Activated CD4-positive, alpha-beta T cell treated with anti-CD3 and anti-CD28 coated beads, Interleukin-2, amount 10 ng/mL, durations not matched to agents 7 days and 5 days (primary cell): ENCODE data around the gene FAM50B. TPM values are rescaled to one million over a fixed set of nuclear protein-coding genes. Genes with fewer than 3 reads are reported as not detected.

ENCODE experiments used
- CTCF ChIA-PET: fragments of 350-600 bp; sonication (Branson Sonifier 250); formaldehyde crosslinking; loops from one replicate; lab custom pipeline; 2021; ENCODE audit warnings: antibody characterized with exemption; lab: Charles Lee
- POLR2A ChIA-PET: fragments of 350-600 bp; sonication (Branson Sonifier 250); formaldehyde crosslinking; loops from one replicate; lab custom pipeline; 2021; ENCODE audit warnings: antibody characterized with exemption; lab: Charles Lee
- DNase-seq: peaks from one replicate; pipeline ENCODE4 v3.0.0-alpha.2; 2020
- H3K27ac Mint-ChIP-seq: one replicate; pipeline ENCODE4 v1.8.0; 2021; ENCODE audit warnings: mild to moderate bottlenecking, moderate library complexity, mixed read lengths
- H3K27me3 Mint-ChIP-seq: one replicate; pipeline ENCODE4 v1.8.0; 2021; ENCODE audit warnings: mixed read lengths
- H3K36me3 Mint-ChIP-seq: one replicate; pipeline ENCODE4 v1.8.0; 2021; ENCODE audit warnings: low read depth, mixed read lengths
- H3K4me1 Mint-ChIP-seq: one replicate; pipeline ENCODE4 v1.8.0; 2021; ENCODE audit warnings: mixed read lengths
- H3K4me3 Mint-ChIP-seq: one replicate; pipeline ENCODE4 v1.8.0; 2021; ENCODE audit warnings: mild to moderate bottlenecking, moderate library complexity, mixed read lengths
- H3K9me3 Mint-ChIP-seq: one replicate; pipeline ENCODE4 v1.8.0; 2021; ENCODE audit warnings: mixed read lengths
- total RNA-seq, 2 experiments: library from RNA; stranded (reverse); gene quantifications; one replicate each; pipeline ENCODE4 v1.2.3, GENCODE V29; 2021

The FAM50B gene
- total RNA-seq, 2 experiments from 2014 or later: 12.0 to 12.7 TPM

- Mint-ChIP-seq H3K27me3 (no peaks in the 10 kb centered on the region), H3K27ac (no peak overlapping the region), H3K4me1 (no peaks in the 10 kb centered on the region), H3K36me3 (no peaks in the 10 kb centered on the region), H3K9me3 (no peaks in the 10 kb centered on the region), H3K4me3 (no peak overlapping the region)
- CTCF ChIA-PET: interaction anchor here (1.7 kb wide), 1 partner anchor 7 kb away, joined by 9 read pairs; the partner anchor contains the start of gene FAM50B
- no peak for DNase-seq
- POLR2A ChIA-PET: no interaction called here
These were observed 7.2 kb upstream of the FAM50B start for GRCh38 chr6:3841711-3842565.

- CTCF ChIA-PET: no interaction called here
- DNase-seq: no peak
- POLR2A ChIA-PET: no interaction called here
- H3K9me3 Mint-ChIP-seq: peaks cover 3% of the 10 kb centered on the region
- H3K27ac Mint-ChIP-seq: no peak overlapping the region
- H3K4me1 Mint-ChIP-seq: peaks cover 15% of the 10 kb centered on the region
- H3K27me3 Mint-ChIP-seq: no peaks in the 10 kb centered on the region
- peaks cover 6% of the 10 kb centered on the region for H3K36me3 Mint-ChIP-seq
- H3K4me3 Mint-ChIP-seq: no peak overlapping the region
These were observed 5.6 kb upstream of the FAM50B start for GRCh38 chr6:3843379-3844096.

GRCh38 chr6:3844097-3844463 lies 5.1 kb upstream of the FAM50B start:
- Mint-ChIP-seq H3K4me3 (no peak overlapping the region), H3K27me3 (no peaks in the 10 kb centered on the region), H3K4me1 (peaks cover 18% of the 10 kb centered on the region), H3K36me3 (peaks cover 7% of the 10 kb centered on the region), H3K27ac (no peak overlapping the region), H3K9me3 (peaks cover 5% of the 10 kb centered on the region)
- no peak for DNase-seq
- CTCF ChIA-PET: no interaction called here
- POLR2A ChIA-PET: no interaction called here

- peak overlapping the region; percentile 75 for H3K27ac Mint-ChIP-seq
- no peak for DNase-seq
- H3K4me3 Mint-ChIP-seq: no peak overlapping the region
- H3K27me3 Mint-ChIP-seq: no peaks in the 10 kb centered on the region
- H3K9me3 Mint-ChIP-seq: peaks cover 5% of the 10 kb centered on the region
- H3K36me3 Mint-ChIP-seq: peaks cover 17% of the 10 kb centered on the region
- POLR2A ChIA-PET: no interaction called here
- H3K4me1 Mint-ChIP-seq: peaks cover 24% of the 10 kb centered on the region
- CTCF ChIA-PET: interaction anchor here (1.5 to 1.8 kb wide), 3 partner anchors 9 to 170 kb away, joined by 3 to 4 read pairs (median 4); no protein-coding TSS in a partner anchor
These were observed 1.7 kb upstream of the FAM50B start for GRCh38 chr6:3847521-3847920.

GRCh38 chr6:3848380-3848779 lies 793 bp upstream of the FAM50B start:
- peak overlapping the region; percentile 73 for H3K4me3 Mint-ChIP-seq
- H3K4me1 Mint-ChIP-seq: peaks cover 24% of the 10 kb centered on the region
- no peak for DNase-seq
- peaks cover 20% of the 10 kb centered on the region for H3K36me3 Mint-ChIP-seq
- H3K27ac Mint-ChIP-seq: peak overlapping the region; percentile 75
- CTCF ChIA-PET: interaction anchor here (0.6 to 3.4 kb wide), 43 partner anchors 8 to 1045 kb away, joined by 3 to 33 read pairs (median 4); partner anchors contain the start of gene ECI2
- H3K27me3 Mint-ChIP-seq: no peaks in the 10 kb centered on the region
- H3K9me3 Mint-ChIP-seq: peaks cover 9% of the 10 kb centered on the region
- POLR2A ChIA-PET: interaction anchor here (1.7 kb wide), 1 partner anchor 173 kb away, joined by 4 read pairs; a partner anchor contains a TSS

- Mint-ChIP-seq H3K36me3 (peaks cover 20% of the 10 kb centered on the region), H3K4me3 (peak overlapping the region; percentile 73), H3K27me3 (no peaks in the 10 kb centered on the region), H3K9me3 (peaks cover 9% of the 10 kb centered on the region), H3K27ac (peak overlapping the region; percentile 91), H3K4me1 (peaks cover 24% of the 10 kb centered on the region)
- POLR2A ChIA-PET: interaction anchor here (1.7 kb wide), 1 partner anchor 172 kb away, joined by 4 read pairs; a partner anchor contains a TSS
- CTCF ChIA-PET: interaction anchor here (0.6 to 3.4 kb wide), 28 partner anchors 8 to 978 kb away, joined by 3 to 33 read pairs (median 4); partner anchors contain the start of gene ECI2
- DNase-seq: no peak
These were observed 693 bp downstream of the FAM50B start for GRCh38 chr6:3849681-3850450.

- peak overlapping the region; percentile 26 for H3K4me3 Mint-ChIP-seq
- CTCF ChIA-PET: interaction anchor here (1.0 to 3.4 kb wide), 5 partner anchors 11 to 127 kb away, joined by 3 to 33 read pairs (median 4); no protein-coding TSS in a partner anchor
- H3K36me3 Mint-ChIP-seq: peaks cover 20% of the 10 kb centered on the region
- no peaks in the 10 kb centered on the region for H3K27me3 Mint-ChIP-seq
- H3K4me1 Mint-ChIP-seq: peaks cover 24% of the 10 kb centered on the region
- POLR2A ChIA-PET: no interaction called here
- peaks cover 9% of the 10 kb centered on the region for H3K9me3 Mint-ChIP-seq
- peak overlapping the region; percentile 36 for H3K27ac Mint-ChIP-seq
- DNase-seq: no peak
These were observed 1.5 kb downstream of the FAM50B start for GRCh38 chr6:3850451-3851203.

- H3K4me1 Mint-ChIP-seq: peaks cover 24% of the 10 kb centered on the region
- H3K27me3 Mint-ChIP-seq: no peaks in the 10 kb centered on the region
- ChIA-PET POLR2A (no interaction called here), CTCF (interaction anchor here (1.0 kb wide), 1 partner anchor 103 kb away, joined by 4 read pairs; no protein-coding TSS in a partner anchor)
- peaks cover 20% of the 10 kb centered on the region for H3K36me3 Mint-ChIP-seq
- H3K4me3 Mint-ChIP-seq: no peak overlapping the region
- no peak for DNase-seq
- no peak overlapping the region for H3K27ac Mint-ChIP-seq
- H3K9me3 Mint-ChIP-seq: peaks cover 9% of the 10 kb centered on the region
These were observed 2.7 kb downstream of the FAM50B start for GRCh38 chr6:3851839-3852238.

- no peak overlapping the region for H3K27ac Mint-ChIP-seq
- H3K4me1 Mint-ChIP-seq: peaks cover 21% of the 10 kb centered on the region
- H3K27me3 Mint-ChIP-seq: no peaks in the 10 kb centered on the region
- no peak for DNase-seq
- H3K4me3 Mint-ChIP-seq: no peak overlapping the region
- H3K36me3 Mint-ChIP-seq: peaks cover 20% of the 10 kb centered on the region
- H3K9me3 Mint-ChIP-seq: peaks cover 9% of the 10 kb centered on the region
- ChIA-PET POLR2A (no interaction called here), CTCF (interaction anchor here (0.5 kb wide), 1 partner anchor 155 kb away, joined by 4 read pairs; no protein-coding TSS in a partner anchor)
These were observed 3.2 kb downstream of the FAM50B start for GRCh38 chr6:3852391-3852790.

- Mint-ChIP-seq H3K27me3 (peaks cover 15% of the 10 kb centered on the region), H3K4me3 (no peak overlapping the region), H3K4me1 (peaks cover 2% of the 10 kb centered on the region), H3K9me3 (peaks cover 5% of the 10 kb centered on the region), H3K36me3 (peaks cover 3% of the 10 kb centered on the region), H3K27ac (no peak overlapping the region)
- ChIA-PET POLR2A (interaction anchor here (0.6 kb wide), 1 partner anchor 82 kb away, joined by 4 read pairs; no protein-coding TSS in a partner anchor), CTCF (interaction anchor here (1.8 kb wide), 1 partner anchor 9 kb away, joined by 4 read pairs; no protein-coding TSS in a partner anchor)
- no peak for DNase-seq
These were observed 6.7 kb downstream of the FAM50B start for GRCh38 chr6:3855866-3856265.

- Mint-ChIP-seq H3K27me3 (peaks cover 18% of the 10 kb centered on the region), H3K36me3 (peaks cover 3% of the 10 kb centered on the region), H3K27ac (no peak overlapping the region), H3K9me3 (peaks cover 5% of the 10 kb centered on the region), H3K4me1 (no peaks in the 10 kb centered on the region), H3K4me3 (no peak overlapping the region)
- CTCF ChIA-PET: interaction anchor here (1.0 to 1.8 kb wide), 3 partner anchors 7 to 10 kb away, joined by 3 to 7 read pairs (median 4); partner anchors contain the start of gene FAM50B
- DNase-seq: no peak
- POLR2A ChIA-PET: interaction anchor here (0.6 kb wide), 1 partner anchor 81 kb away, joined by 4 read pairs; no protein-coding TSS in a partner anchor
These were observed 7.4 kb downstream of the FAM50B start for GRCh38 chr6:3856576-3856975.
